ENCODE results near the gene BAIAP2L2.

BAIAP2L2 gene

GRCh38 chr22:38082986-38083710 lies 27.3 kb downstream of the BAIAP2L2 start:
- in situ Hi-C loops (cut with HindIII; ENCODE audit: low pct_ligation_motif_present, low sequenced_read_pairs) = loop anchor here (25.0 kb wide), 1 partner anchor 254 kb away; no protein-coding TSS in a partner anchor
- Histone ChIP-seq H3K27ac (no peak overlapping the region), H3K27me3 (replicated peaks) (peaks cover 14% of the 10 kb centered on the region), H3K36me3 (replicated peaks) (no peaks in the 10 kb centered on the region), H3K4me3 (ENCODE audit: low read depth, low read length) (no peak overlapping the region)
- TF ChIP-seq CTCF (IDR thresholded peaks at IDR 0.05; ENCODE audit: low read depth, low read length, missing control alignments) = no peak
- DNase-seq = no peak

- no peaks in the 10 kb centered on the region for H3K36me3 ChIP-seq (replicated peaks)
- no peak overlapping the region for H3K4me3 ChIP-seq (ENCODE audit: low read depth, low read length)
- no peak for TF ChIP-seq CTCF (IDR thresholded peaks at IDR 0.05; ENCODE audit: low read depth, low read length, missing control alignments)
- peaks cover 14% of the 10 kb centered on the region for H3K27me3 ChIP-seq (replicated peaks)
- no peak for DNase-seq
- no peak overlapping the region for H3K27ac ChIP-seq
- in situ Hi-C loops (cut with HindIII; ENCODE audit: low pct_ligation_motif_present, low sequenced_read_pairs) = loop anchor here (25.0 kb wide), 1 partner anchor 255 kb away; no protein-coding TSS in a partner anchor
Measured at GRCh38 chr22:38081941-38082828, 28.3 kb downstream of the BAIAP2L2 start.

GRCh38 chr22:38081636-38081940 lies 28.9 kb downstream of the BAIAP2L2 start:
- no peak for TF ChIP-seq CTCF (IDR thresholded peaks at IDR 0.05; ENCODE audit: low read depth, low read length, missing control alignments)
- no peak overlapping the region for H3K27ac ChIP-seq
- H3K27me3 ChIP-seq (replicated peaks) = peaks cover 14% of the 10 kb centered on the region
- peak overlapping the region; percentile 9 for H3K4me3 ChIP-seq (ENCODE audit: low read depth, low read length)
- H3K36me3 ChIP-seq (replicated peaks) = no peaks in the 10 kb centered on the region
- in situ Hi-C loops (cut with HindIII; ENCODE audit: low pct_ligation_motif_present, low sequenced_read_pairs) = loop anchor here (25.0 kb wide), 1 partner anchor 256 kb away; no protein-coding TSS in a partner anchor
- no peak for DNase-seq

- Histone ChIP-seq H3K27me3 (replicated peaks) (peaks cover 14% of the 10 kb centered on the region), H3K36me3 (replicated peaks) (no peaks in the 10 kb centered on the region), H3K27ac (no peak overlapping the region), H3K4me3 (ENCODE audit: low read depth, low read length) (peak overlapping the region; percentile 31)
- in situ Hi-C loops (cut with HindIII; ENCODE audit: low pct_ligation_motif_present, low sequenced_read_pairs) = loop anchor here (25.0 kb wide), 1 partner anchor 256 kb away; no protein-coding TSS in a partner anchor
- no peak for TF ChIP-seq CTCF (IDR thresholded peaks at IDR 0.05; ENCODE audit: low read depth, low read length, missing control alignments)
- no peak for DNase-seq
Measured at GRCh38 chr22:38080850-38081635, 29.4 kb downstream of the BAIAP2L2 start.

GRCh38 chr22:38080474-38080849 lies 30.0 kb downstream of the BAIAP2L2 start:
- Histone ChIP-seq H3K36me3 (replicated peaks) (no peaks in the 10 kb centered on the region), H3K27ac (no peak overlapping the region), H3K27me3 (replicated peaks) (peaks cover 14% of the 10 kb centered on the region), H3K4me3 (ENCODE audit: low read depth, low read length) (no peak overlapping the region)
- TF ChIP-seq CTCF (IDR thresholded peaks at IDR 0.05; ENCODE audit: low read depth, low read length, missing control alignments) = no peak
- no peak for DNase-seq
- in situ Hi-C loops (cut with HindIII; ENCODE audit: low pct_ligation_motif_present, low sequenced_read_pairs) = loop anchor here (25.0 kb wide), 1 partner anchor 257 kb away; no protein-coding TSS in a partner anchor
